Upper lobe of left lung (tissue), 6 donors: Measurements from ENCODE around the gene CDKN2D. TPM values are rescaled to one million over a fixed set of nuclear protein-coding genes. Genes with fewer than 3 reads are reported as not detected.
A peak's percentile ranks its signal among the peaks of the same experiment; 100 is the strongest.

Source experiments
- ATAC-seq, 2 donors: fragments of 200-7000 bp; cut with Tn5 transposase; one replicate each; pipeline ENCODE4 v1.9.1; 2022; ENCODE audit warnings: mild to moderate bottlenecking in 2 of 2, moderate library complexity in 2 of 2; ENCODE audit not compliant: low FRiP score in 2 of 2
- DNase-seq, 2 donors: peaks; one replicate each; pipeline ENCODE4 v3.0.0-alpha.2; 2019 to 2020
- H3K27ac ChIP-seq, 4 donors: fragments of 200-600 bp; sonication (generic); one replicate each; pipeline ENCODE4 v1.5.1; 2016 to 2019
- H3K27me3 ChIP-seq, 4 donors: fragments of 200-600 bp; sonication (generic); one replicate each; pipeline ENCODE4 v1.5.1; 2017 to 2019
- H3K36me3 ChIP-seq, 4 donors: fragments of 200-600 bp; sonication (generic); one replicate each; pipeline ENCODE4 v1.5.1; 2016 to 2019
- H3K4me1 ChIP-seq, 4 donors: fragments of 200-600 bp; sonication (generic); one replicate each; pipeline ENCODE4 v1.5.1; 2018 to 2019
- H3K4me3 ChIP-seq, 4 donors: fragments of 200-600 bp; sonication (generic); one replicate each; pipeline ENCODE4 v1.5.1; 2017 to 2019; ENCODE audit warnings: mild to moderate bottlenecking in 2 of 4, moderate library complexity in 1 of 4
- H3K9me3 ChIP-seq, 4 donors: fragments of 200-600 bp; sonication (generic); one replicate each; pipeline ENCODE4 v1.5.1; 2018 to 2019
- EP300 ChIP-seq, 4 donors: sonication (generic); formaldehyde crosslinking; IDR thresholded peaks; one replicate each; pipeline ENCODE4 v1.5.1; 2017; ENCODE audit warnings: antibody characterized with exemption in 4 of 4, control low read depth in 2 of 4
- POLR2A ChIP-seq, 4 donors: fragments of 450-650 bp; IDR thresholded peaks; one replicate each; pipeline ENCODE4 v1.5.1; 2016 to 2017; ENCODE audit warnings: antibody characterized with exemption in 4 of 4, mild to moderate bottlenecking in 2 of 4
- POLR2AphosphoS5 ChIP-seq, 2 donors: sonication (generic); formaldehyde crosslinking; IDR thresholded peaks; one replicate each; pipeline ENCODE4 v1.5.1; 2017; ENCODE audit warnings: antibody characterized with exemption in 2 of 2
- WGBS, 2 donors: methylation state at CpG; one replicate each; pipeline ENCODE4 v1.1.5; 2017 to 2018; 5-methylcytosine and 5-hydroxymethylcytosine counted together
- total RNA-seq, 6 donors: library from RNA; depleted of rRNA in 4 of 6; stranded (reverse); fragments of >200 nt in 4 of 6; gene quantifications; one replicate each; pipeline versions ENCODE4 v1.1.0 to v1.2.1, GENCODE V29; 2016 to 2021
- TF ChIP-seq, protein P1 (sequence below), 6 experiments: fragments of 450-650 bp in 4 of 6; fragments of 200-600 bp in 2 of 6; sonication (generic) in 2 of 6; IDR thresholded peaks; one replicate each; pipeline ENCODE4 v1.5.1; 2016 to 2019; ENCODE audit warnings: antibody characterized with exemption in 6 of 6
- donor health status: DM: no; HTN: no; CAD: no; lungs with moderate emphysema.
- donor health status: DM: no; HTN: yes; CAD: no; lungs with severe emphysema.

The CDKN2D gene
- total RNA-seq, 6 donors from 2014 or later, result 2.1 to 21.3 (median 15.9) TPM

DNA sequence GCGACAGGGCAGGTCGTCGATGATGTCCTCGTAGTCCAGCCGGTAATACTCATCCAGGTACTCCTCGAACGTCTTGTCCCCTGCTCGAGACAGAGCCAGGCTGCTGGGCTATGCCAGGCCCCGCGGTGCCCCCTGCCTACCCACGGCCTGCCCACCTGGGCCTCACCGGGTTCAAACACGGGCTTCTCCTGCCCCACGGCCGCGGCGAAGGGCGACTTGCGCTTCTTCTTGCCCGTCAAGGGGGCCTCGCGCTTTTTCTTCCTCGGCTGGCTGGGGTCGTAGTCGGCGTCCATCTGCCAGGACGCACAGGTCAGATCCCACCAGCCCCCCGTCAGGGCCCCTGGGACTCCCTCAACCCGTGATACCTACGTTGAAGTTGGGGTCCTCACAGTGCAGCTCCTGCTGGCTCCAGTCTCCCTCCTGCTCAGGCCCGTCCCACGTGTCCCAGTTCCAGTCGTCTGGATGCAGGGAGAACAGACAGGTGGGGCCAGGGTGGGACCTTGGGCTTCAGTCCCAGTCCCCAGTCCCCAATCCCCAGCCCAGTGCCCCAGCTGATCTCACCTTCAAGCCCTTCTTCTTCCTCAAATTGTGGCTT is 11.1 kb downstream of the CDKN2D start:
- no peaks in the 10 kb centered on the region for H3K4me1 ChIP-seq
- no peaks in the 10 kb centered on the region for H3K27me3 ChIP-seq
- H3K27ac ChIP-seq, result no peak overlapping the region
- H3K9me3 ChIP-seq, result no peaks in the 10 kb centered on the region
- 93 to 97% methylated on average over 32 to 33 of the region's 33 CpGs for WGBS, 2 donors
- no peak for ATAC-seq
- DNase-seq, result peak in 1 of 2 donors; percentile 83
- no peak overlapping the region for H3K4me3 ChIP-seq
- TF ChIP-seq POLR2A (IDR thresholded peaks at IDR 0.05), result no peak
- TF ChIP-seq EP300 (IDR thresholded peaks at IDR 0.05), result no peak
- TF ChIP-seq POLR2AphosphoS5 (IDR thresholded peaks at IDR 0.05), result no peak
- H3K36me3 ChIP-seq, result peaks cover 32 to 89% (median 80%) of the 10 kb centered on the region in 4 donors

DNA sequence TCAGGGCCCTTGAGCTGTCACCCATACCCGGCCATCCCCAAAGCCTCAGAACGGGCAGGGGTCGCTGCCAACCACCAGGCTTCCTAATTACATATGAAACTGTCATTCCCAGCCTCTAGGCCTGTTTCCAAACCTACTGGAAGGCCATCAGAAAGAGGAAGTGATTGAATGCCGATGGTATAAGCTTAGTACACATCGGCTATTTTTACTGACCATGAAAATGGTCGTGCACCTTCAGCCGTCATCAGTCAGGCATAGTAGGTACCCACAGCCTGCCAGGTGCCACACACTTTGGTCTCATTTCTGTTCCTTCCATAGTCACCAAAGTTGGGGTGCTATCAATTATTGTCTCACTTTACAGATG is 13.2 kb downstream of the CDKN2D start:
- H3K9me3 ChIP-seq, result no peaks in the 10 kb centered on the region
- DNase-seq, result no peak
- ATAC-seq, result no peak
- no peaks in the 10 kb centered on the region for H3K4me1 ChIP-seq
- no peak for TF ChIP-seq EP300 (IDR thresholded peaks at IDR 0.05)
- TF ChIP-seq, protein P1, sequence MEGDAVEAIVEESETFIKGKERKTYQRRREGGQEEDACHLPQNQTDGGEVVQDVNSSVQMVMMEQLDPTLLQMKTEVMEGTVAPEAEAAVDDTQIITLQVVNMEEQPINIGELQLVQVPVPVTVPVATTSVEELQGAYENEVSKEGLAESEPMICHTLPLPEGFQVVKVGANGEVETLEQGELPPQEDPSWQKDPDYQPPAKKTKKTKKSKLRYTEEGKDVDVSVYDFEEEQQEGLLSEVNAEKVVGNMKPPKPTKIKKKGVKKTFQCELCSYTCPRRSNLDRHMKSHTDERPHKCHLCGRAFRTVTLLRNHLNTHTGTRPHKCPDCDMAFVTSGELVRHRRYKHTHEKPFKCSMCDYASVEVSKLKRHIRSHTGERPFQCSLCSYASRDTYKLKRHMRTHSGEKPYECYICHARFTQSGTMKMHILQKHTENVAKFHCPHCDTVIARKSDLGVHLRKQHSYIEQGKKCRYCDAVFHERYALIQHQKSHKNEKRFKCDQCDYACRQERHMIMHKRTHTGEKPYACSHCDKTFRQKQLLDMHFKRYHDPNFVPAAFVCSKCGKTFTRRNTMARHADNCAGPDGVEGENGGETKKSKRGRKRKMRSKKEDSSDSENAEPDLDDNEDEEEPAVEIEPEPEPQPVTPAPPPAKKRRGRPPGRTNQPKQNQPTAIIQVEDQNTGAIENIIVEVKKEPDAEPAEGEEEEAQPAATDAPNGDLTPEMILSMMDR (IDR thresholded peaks at IDR 0.05), result peak in 1 of 6 experiments; percentile 2
- WGBS, 2 donors, result 55 to 72% methylated on average over 7 of the region's 7 CpGs
- H3K27me3 ChIP-seq, result no peaks in the 10 kb centered on the region
- H3K4me3 ChIP-seq, result no peak overlapping the region
- peaks cover 34 to 100% (median 89%) of the 10 kb centered on the region in 4 donors for H3K36me3 ChIP-seq
- no peak overlapping the region for H3K27ac ChIP-seq

DNA sequence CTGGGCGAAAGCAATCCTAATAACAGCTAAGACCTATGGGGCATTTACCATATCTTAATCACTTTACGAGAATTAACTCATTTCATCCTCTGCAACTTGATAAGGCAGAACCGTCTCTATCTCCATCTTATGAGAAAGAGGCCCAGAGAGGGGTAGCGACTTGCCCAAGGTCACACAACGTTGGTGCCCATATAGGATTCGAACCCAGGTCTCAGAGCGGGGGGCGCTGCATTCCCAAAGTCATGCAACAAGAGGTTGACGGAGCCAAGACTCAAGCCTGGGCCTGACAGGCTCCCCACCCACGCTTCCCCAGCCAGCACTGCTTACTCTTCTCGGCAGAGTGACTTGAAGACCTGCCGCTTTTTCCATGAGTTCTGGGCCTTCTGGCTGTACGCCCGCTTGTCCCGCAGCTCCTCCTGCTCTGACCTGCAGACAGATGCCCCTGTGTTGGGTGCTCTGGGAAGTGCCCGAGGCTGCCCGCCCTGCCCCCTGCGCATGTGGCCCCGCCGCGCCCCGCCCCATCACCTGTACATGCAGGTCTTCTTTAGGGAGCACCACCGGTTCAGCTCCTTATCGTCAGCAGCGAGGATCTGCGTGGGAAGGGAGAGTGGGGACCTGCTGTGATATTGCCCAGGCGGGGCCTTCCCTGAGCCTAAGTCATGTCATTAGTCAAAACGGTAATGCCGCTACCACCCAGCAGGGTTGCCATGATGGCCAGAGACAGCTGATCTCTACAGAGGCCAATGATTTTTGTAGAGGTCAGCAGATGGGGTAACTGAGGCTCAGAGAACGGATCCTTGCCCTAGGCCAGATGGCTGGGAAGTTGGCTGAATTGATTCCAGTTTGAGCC is 13.8 kb downstream of the CDKN2D start:
- H3K27ac ChIP-seq, result no peak overlapping the region
- TF ChIP-seq, protein P1 (IDR thresholded peaks at IDR 0.05), result peak in 1 of 6 experiments; percentile 12
- no peak for TF ChIP-seq EP300 (IDR thresholded peaks at IDR 0.05)
- DNase-seq (peak in 1 of 2 donors; percentile 79), ATAC-seq (no peak)
- peaks cover 36 to 100% (median 90%) of the 10 kb centered on the region in 4 donors for H3K36me3 ChIP-seq
- no peaks in the 10 kb centered on the region for H3K27me3 ChIP-seq
- H3K4me1 ChIP-seq, result no peaks in the 10 kb centered on the region
- WGBS, 2 donors, result 86% methylated on average over 10 to 30 of the region's 30 CpGs
- H3K4me3 ChIP-seq, result no peak overlapping the region
- H3K9me3 ChIP-seq, result no peaks in the 10 kb centered on the region

DNA sequence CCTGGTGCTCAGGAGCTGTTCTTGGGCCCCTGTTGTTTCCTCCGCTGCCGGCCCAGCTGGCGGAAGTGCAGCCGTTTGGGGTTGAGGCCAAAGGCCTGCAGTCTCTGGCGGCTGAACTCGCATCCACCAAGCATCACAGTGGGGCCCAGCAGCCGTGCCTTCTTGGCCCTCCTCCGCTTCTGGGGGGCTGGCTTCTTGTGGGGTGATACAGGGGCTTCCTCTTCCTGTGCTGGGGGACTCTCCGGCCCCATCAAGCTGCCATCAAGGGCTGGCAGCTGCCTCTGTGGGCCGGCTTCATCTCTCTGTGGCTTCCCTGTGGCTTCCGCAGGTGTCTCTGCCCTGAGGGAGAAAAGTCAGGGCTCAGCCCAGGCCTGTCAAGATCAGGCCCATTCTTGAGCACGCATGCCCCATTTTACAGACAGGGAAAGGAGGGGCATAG is 14.8 kb downstream of the CDKN2D start:
- ATAC-seq (peak in 1 of 2 donors; percentile 18), DNase-seq (peak; percentile 29 to 74)
- TF ChIP-seq POLR2AphosphoS5 (IDR thresholded peaks at IDR 0.05), result no peak
- TF ChIP-seq POLR2A (IDR thresholded peaks at IDR 0.05), result no peak
- TF ChIP-seq, protein P1 (IDR thresholded peaks at IDR 0.05), result no peak
- TF ChIP-seq EP300 (IDR thresholded peaks at IDR 0.05), result no peak
- Histone ChIP-seq H3K4me1 (no peaks in the 10 kb centered on the region), H3K9me3 (no peaks in the 10 kb centered on the region), H3K4me3 (no peak overlapping the region), H3K36me3 (peaks cover 34 to 100% (median 87%) of the 10 kb centered on the region in 4 donors), H3K27me3 (no peaks in the 10 kb centered on the region), H3K27ac (peak overlapping the region in 2 of 4 donors; percentile 17 to 18)
- 79% methylated on average over 6 of the region's 12 CpGs; no CpG with 5 or more reads in 1 of the 2 donors for WGBS, 2 donors

DNA sequence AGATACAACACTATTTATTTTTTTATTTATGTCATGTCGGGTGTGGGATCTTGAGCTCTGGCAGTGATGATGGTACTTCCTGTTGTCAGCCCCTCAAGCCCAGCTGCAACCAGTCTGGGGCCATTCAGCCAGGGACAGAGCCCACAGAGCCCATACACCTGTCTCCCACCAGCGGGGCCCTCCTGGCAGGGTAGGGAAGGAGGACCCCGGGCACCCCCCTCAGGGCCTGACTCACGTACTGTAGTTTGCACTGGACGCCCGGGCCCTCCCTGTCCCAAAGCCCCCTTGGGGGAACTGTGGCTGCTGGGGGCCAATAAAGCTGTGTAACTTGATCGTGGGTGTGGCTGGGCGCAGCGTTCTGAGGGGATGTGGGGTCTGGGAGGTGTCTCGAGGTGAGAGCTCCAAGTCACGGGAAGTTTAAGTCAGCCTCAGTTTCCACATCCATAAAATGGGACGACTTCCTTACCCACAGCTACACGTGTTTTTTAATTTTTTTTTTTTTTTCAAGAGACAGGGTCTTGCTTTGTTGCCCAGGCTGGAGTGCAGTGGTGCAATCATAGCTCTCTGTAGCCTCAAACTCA is 15.6 kb downstream of the CDKN2D start:
- ATAC-seq, result no peak
- H3K9me3 ChIP-seq, result no peaks in the 10 kb centered on the region
- no peaks in the 10 kb centered on the region for H3K27me3 ChIP-seq
- H3K27ac ChIP-seq, result peak overlapping the region in 2 of 4 donors; percentile 17 to 18
- DNase-seq, result no peak
- H3K36me3 ChIP-seq, result peaks cover 33 to 100% (median 85%) of the 10 kb centered on the region in 4 donors
- TF ChIP-seq EP300 (IDR thresholded peaks at IDR 0.05), result no peak
- TF ChIP-seq POLR2AphosphoS5 (IDR thresholded peaks at IDR 0.05), result no peak
- TF ChIP-seq POLR2A (IDR thresholded peaks at IDR 0.05), result no peak
- TF ChIP-seq, protein P1 (IDR thresholded peaks at IDR 0.05), result no peak
- 68 to 72% methylated on average over 8 to 13 of the region's 13 CpGs for WGBS, 2 donors
- H3K4me1 ChIP-seq, result no peaks in the 10 kb centered on the region
- H3K4me3 ChIP-seq, result no peak overlapping the region
